GM23338 (cell line): ENCODE measurements around the gene LY6G6D. TPM values are rescaled to one million over a fixed set of nuclear protein-coding genes. Genes with fewer than 3 reads are reported as not detected.

Experiments used
- ATAC-seq: fragments of 200-7000 bp; cut with Tn5 transposase; 3 replicates; pipeline ENCODE4 v1.9.1; 2020
- DNase-seq: peaks from one replicate; pipeline ENCODE4 v3.0.0-alpha.2; 2015; ENCODE audit warnings: low spot score
- H2AFZ ChIP-seq: fragments of 200-600 bp; sonication (generic); 2 replicates; pipeline ENCODE4 v1.8.0; 2016; ENCODE audit warnings: antibody characterized with exemption, mild to moderate bottlenecking, moderate library complexity
- H3F3A ChIP-seq: fragments of 200-600 bp; sonication (generic); replicated peaks from 2 replicates; pipeline ENCODE4 v1.8.0; 2017; ENCODE audit warnings: antibody characterized with exemption, mixed run types, low read depth
- H3K27ac ChIP-seq: fragments of 200-600 bp; sonication (generic); 2 replicates; pipeline ENCODE4 v1.6.1; 2016; ENCODE audit warnings: low read depth
- H3K27me3 ChIP-seq: fragments of 200-600 bp; sonication (generic); 2 replicates; pipeline ENCODE4 v1.8.0; 2016; ENCODE audit warnings: mild to moderate bottlenecking, mixed run types, moderate library complexity; ENCODE audit not compliant: insufficient read depth
- H3K36me3 ChIP-seq: fragments of 200-600 bp; sonication (generic); 2 replicates; pipeline ENCODE4 v1.8.0; 2016; ENCODE audit warnings: mild to moderate bottlenecking; ENCODE audit not compliant: insufficient read depth
- H3K4me1 ChIP-seq: fragments of 200-600 bp; sonication (generic); 2 replicates; pipeline ENCODE4 v1.8.0; 2016; ENCODE audit warnings: mild to moderate bottlenecking, moderate library complexity; ENCODE audit not compliant: insufficient read depth
- H3K4me2 ChIP-seq: fragments of 200-600 bp; sonication (generic); 2 replicates; pipeline ENCODE4 v1.7.1; 2017; ENCODE audit warnings: mixed run types
- H3K4me3 ChIP-seq: fragments of 200-600 bp; sonication (generic); 2 replicates; pipeline ENCODE4 v1.6.1; 2016; ENCODE audit warnings: mixed run types
- H3K79me2 ChIP-seq: fragments of 200-600 bp; sonication (generic); replicated peaks from 2 replicates; pipeline ENCODE4 v1.8.0; 2017; ENCODE audit warnings: mild to moderate bottlenecking; ENCODE audit not compliant: insufficient read depth
- H3K9me2 ChIP-seq: fragments of 200-600 bp; sonication (generic); 2 replicates; pipeline ENCODE4 v1.8.0; 2017; ENCODE audit not compliant: insufficient read depth
- H4K20me1 ChIP-seq: fragments of 200-600 bp; sonication (generic); replicated peaks from 2 replicates; pipeline ENCODE4 v1.8.0; 2017; ENCODE audit warnings: mild to moderate bottlenecking; ENCODE audit not compliant: insufficient read depth
- H3K27ac Mint-ChIP-seq: 2 replicates; pipeline ENCODE4 v1.8.0; 2020; ENCODE audit warnings: inconsistent platforms, mild to moderate bottlenecking, moderate library complexity, mixed read lengths
- H3K27me3 Mint-ChIP-seq: 3 replicates; pipeline ENCODE4 v1.8.0; 2022; ENCODE audit warnings: low read depth, mild to moderate bottlenecking, moderate library complexity, mixed read lengths, inconsistent platforms; ENCODE audit not compliant: insufficient read depth, poor library complexity
- H3K36me3 Mint-ChIP-seq: 3 replicates; pipeline ENCODE4 v1.8.0; 2021; ENCODE audit warnings: low read depth, mild to moderate bottlenecking, inconsistent platforms, moderate library complexity, mixed read lengths
- H3K4me1 Mint-ChIP-seq: 3 replicates; pipeline ENCODE4 v1.8.0; 2020; ENCODE audit warnings: mild to moderate bottlenecking, inconsistent platforms, mixed read lengths
- H3K4me3 Mint-ChIP-seq: 3 replicates; pipeline ENCODE4 v1.8.0; 2021; ENCODE audit warnings: moderate library complexity, mild to moderate bottlenecking, inconsistent platforms, mixed read lengths
- H3K9me3 Mint-ChIP-seq: 3 replicates; pipeline ENCODE4 v1.8.0; 2020; ENCODE audit warnings: moderate library complexity, mild to moderate bottlenecking, inconsistent platforms, mixed read lengths
- CREB1 ChIP-seq: fragments of 250-450 bp; sonication (Bioruptor Pico); IDR thresholded peaks from 2 replicates; pipeline ENCODE4 v1.5.0; 2020; ENCODE audit warnings: low read depth, mild to moderate bottlenecking, moderate library complexity
- CTCF ChIP-seq, 2 experiments: fragments of 200-600 bp in 1 of 2; sonication (generic) in 1 of 2; conservative IDR thresholded peaks; 2 replicates each; pipeline versions ENCODE4 v1.5.1 to v1.6.1; 2016 to 2017; ENCODE audit warnings: antibody characterized with exemption in 2 of 2, low read depth in 2 of 2, mild to moderate bottlenecking in 2 of 2, moderate library complexity in 1 of 2
- EZH2 ChIP-seq: fragments of 200-600 bp; sonication (generic); IDR thresholded peaks from one replicate; pipeline ENCODE4 v1.8.0; 2017; ENCODE audit warnings: antibody characterized with exemption, mild to moderate bottlenecking, low read depth; ENCODE audit not compliant: unreplicated experiment
- EZH2phosphoT487 ChIP-seq: fragments of 200-600 bp; sonication (generic); IDR thresholded peaks from one replicate; pipeline ENCODE4 v1.8.1; 2018; ENCODE audit warnings: antibody characterized with exemption; ENCODE audit not compliant: unreplicated experiment
- JUNB ChIP-seq: IDR thresholded peaks from one replicate; pipeline ENCODE4 v1.6.1; 2016; ENCODE audit warnings: antibody characterized with exemption; ENCODE audit not compliant: unreplicated experiment
- REST ChIP-seq: IDR thresholded peaks from one replicate; pipeline ENCODE4 v1.6.1; 2018; ENCODE audit warnings: antibody characterized with exemption; ENCODE audit not compliant: unreplicated experiment
- STAT1 ChIP-seq: IDR thresholded peaks from one replicate; pipeline ENCODE4 v1.6.1; 2016; ENCODE audit warnings: antibody characterized with exemption; ENCODE audit not compliant: unreplicated experiment
- ZNF114 ChIP-seq: fragments of 250-450 bp; sonication (Bioruptor Pico); IDR thresholded peaks from 2 replicates; pipeline ENCODE4 v1.5.0; 2020; ENCODE audit warnings: mild to moderate bottlenecking, moderate library complexity
- ZNF331 ChIP-seq: fragments of 250-450 bp; sonication (Bioruptor Pico); IDR thresholded peaks from 2 replicates; pipeline ENCODE4 v1.5.0; 2020; ENCODE audit warnings: low read depth, mild to moderate bottlenecking, moderate library complexity
- polyA plus RNA-seq: library from polyadenylated mRNA; unstranded; fragments of >200 nt; fragmentation: Nextera tagmentation; extraction: Ambion mirVana; gene quantifications from 2 replicates; pipeline ENCODE4 v1.2.1, GENCODE V29; 2016
- total RNA-seq: library from RNA; depleted of rRNA; stranded (reverse); fragments of >200 nt; shearing (Covaris generic); gene quantifications from 2 replicates; pipeline ENCODE4 v1.2.3, GENCODE V29; 2014
- TF ChIP-seq, protein P1 (sequence below): IDR thresholded peaks from 2 replicates; pipeline ENCODE4 v1.6.1; 2016; ENCODE audit warnings: antibody characterized with exemption

LY6G6D gene
- total and polyA plus RNA-seq, 2 experiments from 2014 or later = not detected

- TF ChIP-seq CTCF (conservative IDR thresholded peaks at IDR 0.05; ENCODE audit: low read depth in 2 of 2) (no peak), ZNF114 (no peak)
- TF ChIP-seq, protein P1, sequence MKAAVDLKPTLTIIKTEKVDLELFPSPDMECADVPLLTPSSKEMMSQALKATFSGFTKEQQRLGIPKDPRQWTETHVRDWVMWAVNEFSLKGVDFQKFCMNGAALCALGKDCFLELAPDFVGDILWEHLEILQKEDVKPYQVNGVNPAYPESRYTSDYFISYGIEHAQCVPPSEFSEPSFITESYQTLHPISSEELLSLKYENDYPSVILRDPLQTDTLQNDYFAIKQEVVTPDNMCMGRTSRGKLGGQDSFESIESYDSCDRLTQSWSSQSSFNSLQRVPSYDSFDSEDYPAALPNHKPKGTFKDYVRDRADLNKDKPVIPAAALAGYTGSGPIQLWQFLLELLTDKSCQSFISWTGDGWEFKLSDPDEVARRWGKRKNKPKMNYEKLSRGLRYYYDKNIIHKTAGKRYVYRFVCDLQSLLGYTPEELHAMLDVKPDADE = no peak
These were observed 28.7 kb upstream of the LY6G6D start (continued) for GRCh38 chr6:31686483-31686882.

GRCh38 chr6:31687321-31687720 lies 27.8 kb upstream of the LY6G6D start:
- peaks cover 3% of the 10 kb centered on the region for H3K4me1 ChIP-seq
- Mint-ChIP-seq H3K27me3 (peaks cover 13% of the 10 kb centered on the region), H3K27ac (no peak overlapping the region), H3K4me1 (peaks cover 4% of the 10 kb centered on the region), H3K4me3 (no peak overlapping the region), H3K9me3 (no peaks in the 10 kb centered on the region), H3K36me3 (peaks cover 14% of the 10 kb centered on the region)
- no peak for ATAC-seq
- peaks cover 3% of the 10 kb centered on the region for H3K27me3 ChIP-seq
- no peaks in the 10 kb centered on the region for H3K9me2 ChIP-seq
- H3K4me2 ChIP-seq = no peak overlapping the region
- H3F3A ChIP-seq = 0 out of 2 replicates have a peak, but pooled peaks cover 5% of the 10 kb centered on the region
- H3K36me3 ChIP-seq = no peaks in the 10 kb centered on the region
- H4K20me1 ChIP-seq = no peaks in the 10 kb centered on the region
- H2AFZ ChIP-seq = no peak overlapping the region
- TF ChIP-seq CTCF (conservative IDR thresholded peaks at IDR 0.05; ENCODE audit: low read depth in 2 of 2) (0 out of 4 replicates have a peak, but pooled peaks of 1 of the 2 experiments have one; percentile 20), ZNF114 (no peak)
- DNase-seq = no peak
- H3K27ac ChIP-seq = no peak overlapping the region
- H3K79me2 ChIP-seq = no peaks in the 10 kb centered on the region
- H3K4me3 ChIP-seq = no peak overlapping the region

GRCh38 chr6:31687860-31688693 lies 27.1 kb upstream of the LY6G6D start:
- Histone ChIP-seq H3K4me2 (no peak overlapping the region), H4K20me1 (no peaks in the 10 kb centered on the region), H2AFZ (no peak overlapping the region), H3K4me1 (peaks cover 3% of the 10 kb centered on the region), H3K79me2 (no peaks in the 10 kb centered on the region), H3K4me3 (no peak overlapping the region), H3K36me3 (no peaks in the 10 kb centered on the region), H3K27ac (no peak overlapping the region), H3K9me2 (no peaks in the 10 kb centered on the region), H3F3A (no peaks in the 10 kb centered on the region), H3K27me3 (no peaks in the 10 kb centered on the region)
- peaks cover 4% of the 10 kb centered on the region for H3K4me1 Mint-ChIP-seq
- H3K27me3 Mint-ChIP-seq = peaks cover 11% of the 10 kb centered on the region
- H3K27ac Mint-ChIP-seq = no peak overlapping the region
- no peak overlapping the region for H3K4me3 Mint-ChIP-seq
- H3K9me3 Mint-ChIP-seq = no peaks in the 10 kb centered on the region
- H3K36me3 Mint-ChIP-seq = peaks cover 17% of the 10 kb centered on the region
- ATAC-seq = peak; percentile 15; the same call in 1 of the 3 replicates
- DNase-seq = no peak
- no peak for TF ChIP-seq EZH2phosphoT487
- no peak for TF ChIP-seq REST
- no peak for TF ChIP-seq ZNF331 (CRISPR knock-in tag)
- TF ChIP-seq JUNB = no peak
- no peak for TF ChIP-seq STAT1
- no peak for TF ChIP-seq CTCF (conservative IDR thresholded peaks at IDR 0.05; ENCODE audit: low read depth in 2 of 2)
- TF ChIP-seq EZH2 = no peak
- TF ChIP-seq CREB1 (CRISPR knock-in tag) = no peak
